Inflammatory macrophage (primary cell): ENCODE results near the gene CIBAR2.

ENCODE experiments used
- DNase-seq, 2 donors: peaks; one replicate each; pipeline ENCODE4 v3.0.0-alpha.2; 2020 to 2022

CIBAR2 gene

DNA sequence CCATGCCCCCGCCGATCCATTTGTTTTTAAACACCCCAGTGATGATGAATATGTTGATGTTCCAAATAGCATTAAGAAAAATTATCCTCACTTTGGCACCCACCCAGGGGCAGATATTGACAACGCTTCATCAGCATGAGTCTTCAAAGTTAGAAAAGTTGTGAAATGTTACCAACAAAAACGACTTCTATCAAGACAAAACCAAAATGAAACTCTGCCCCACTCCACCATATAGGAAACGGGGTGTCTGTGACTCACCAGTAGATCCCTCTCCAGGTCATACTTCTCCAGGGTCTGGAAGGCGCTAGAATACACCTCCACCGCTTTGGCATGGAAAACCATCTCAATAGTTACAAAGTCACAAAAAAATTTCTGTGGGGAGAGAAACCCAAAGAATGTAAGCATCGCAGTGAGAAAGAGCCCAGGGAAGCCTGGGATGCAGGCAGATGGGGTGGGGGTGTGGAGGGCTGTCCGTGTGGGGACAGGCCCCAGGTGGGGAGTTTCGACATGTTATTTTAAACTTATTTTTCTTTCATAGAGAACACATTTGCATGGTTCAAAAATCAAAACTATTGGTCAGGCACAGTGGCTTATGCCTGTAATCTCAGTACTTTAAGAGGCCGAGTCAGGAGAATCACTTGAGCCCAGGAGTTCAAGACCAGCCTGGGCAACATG, 10.2 kb downstream of the CIBAR2 start:
- peak; percentile 37 to 45 for DNase-seq

DNA sequence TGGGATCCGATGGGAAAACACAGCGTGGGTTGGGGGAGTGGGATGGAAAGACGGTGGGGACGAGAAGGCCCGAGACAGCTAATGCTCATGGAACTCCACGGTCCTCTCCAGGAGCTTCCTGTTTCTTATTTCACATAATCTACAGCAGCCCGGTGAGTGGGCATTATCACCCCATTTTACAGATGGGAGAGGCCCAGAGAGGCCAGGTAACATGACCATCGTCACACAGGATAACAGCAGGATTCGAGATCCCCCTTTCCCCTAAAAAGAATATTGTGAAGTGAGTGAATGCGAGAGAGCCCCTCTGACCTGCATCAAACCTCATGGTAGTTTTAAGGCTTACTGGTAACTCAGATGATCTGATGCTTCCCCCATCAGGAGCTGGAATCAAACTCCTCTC, 12.0 kb downstream of the CIBAR2 start:
- no peak for DNase-seq

DNA sequence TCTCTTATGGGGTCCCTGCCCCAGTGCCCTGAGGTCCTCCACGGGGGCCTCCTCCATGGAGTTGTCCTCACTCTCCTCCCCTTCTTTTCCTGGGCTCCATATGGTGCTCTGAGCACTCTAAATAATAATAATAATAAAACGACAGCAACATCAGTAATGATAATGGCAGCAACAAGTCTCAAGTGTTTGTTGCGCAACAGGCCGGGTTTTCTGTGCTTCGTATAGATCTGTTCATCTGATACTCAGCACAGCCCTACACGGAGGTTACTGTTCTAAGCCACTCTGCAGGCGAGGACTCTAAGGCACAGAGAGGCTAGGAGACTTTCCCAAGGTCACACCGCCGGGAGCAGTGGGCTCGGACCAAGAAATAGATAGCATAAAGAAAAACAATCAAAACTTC, 13.7 kb downstream of the CIBAR2 start:
- DNase-seq, result no peak

DNA sequence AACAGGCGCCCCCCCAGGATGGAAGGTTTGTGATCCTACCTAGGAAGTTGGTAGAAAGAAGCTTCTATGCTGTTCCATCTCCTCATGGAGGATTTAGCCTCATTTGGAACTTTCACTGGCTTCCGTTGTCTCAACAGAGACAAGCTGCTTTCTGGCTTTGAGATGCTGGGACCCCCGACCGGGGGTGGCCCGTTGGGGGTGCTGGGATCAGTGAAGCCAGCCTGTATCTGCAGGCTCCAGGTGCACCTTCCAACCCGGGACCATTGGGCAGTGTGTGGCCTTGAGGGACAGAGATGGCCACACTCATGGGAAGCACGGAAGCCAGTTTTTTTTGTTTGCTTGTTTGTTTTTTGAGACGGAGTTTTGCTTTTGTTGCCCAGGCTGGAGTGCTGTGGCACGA, 15.4 kb downstream of the CIBAR2 start:
- no peak for DNase-seq

DNA sequence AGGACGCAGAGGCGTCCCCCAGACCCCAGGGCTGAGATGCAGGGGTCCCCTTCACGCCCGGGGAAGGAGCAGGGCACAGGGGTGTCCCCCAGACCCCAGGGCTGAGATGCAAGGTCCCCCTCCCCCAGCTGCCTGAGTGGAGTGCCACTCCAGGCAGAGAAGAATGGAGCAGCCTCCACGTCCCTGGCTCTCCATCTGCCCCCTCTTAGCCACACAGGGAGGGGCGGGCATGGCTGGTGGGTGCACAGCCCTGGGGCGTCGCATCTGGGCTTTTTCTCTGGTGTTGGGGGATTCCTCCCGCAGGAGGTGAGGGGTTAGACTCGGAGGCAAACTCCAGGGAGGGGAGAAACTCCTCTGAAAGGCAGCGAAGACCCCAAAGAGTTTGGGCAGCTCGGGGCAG, 17.5 kb downstream of the CIBAR2 start:
- no peak for DNase-seq

DNA sequence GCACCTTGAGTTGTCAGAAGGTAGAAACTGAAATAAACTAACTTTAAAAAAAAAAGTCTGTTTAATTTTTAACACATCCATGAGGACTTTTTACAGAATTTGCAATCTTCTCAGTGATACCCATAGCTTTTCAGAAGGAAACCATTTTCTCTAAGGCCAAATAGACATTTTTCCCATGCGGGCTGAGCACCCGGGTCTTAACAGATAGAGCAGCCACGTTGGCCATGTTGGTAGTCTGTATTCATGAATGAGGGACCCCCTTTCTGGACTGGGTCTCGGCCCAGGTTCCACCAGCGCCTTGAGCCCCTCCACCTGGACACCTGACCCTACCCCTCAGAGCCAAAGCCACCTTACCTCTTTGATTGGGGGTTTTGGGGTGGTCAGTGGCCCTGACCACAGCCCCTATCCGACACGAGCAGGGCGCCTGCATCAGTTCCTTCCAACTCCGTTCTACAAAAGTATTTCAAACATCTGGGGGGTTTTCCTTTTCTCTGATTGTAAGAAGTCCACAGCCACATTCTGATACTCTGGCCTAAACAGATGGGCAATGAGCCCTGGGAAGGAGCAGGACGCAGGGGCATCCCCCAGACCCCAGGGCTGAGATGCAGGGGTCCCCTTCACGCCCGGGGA, 18.0 kb downstream of the CIBAR2 start:
- DNase-seq, result no peak

DNA sequence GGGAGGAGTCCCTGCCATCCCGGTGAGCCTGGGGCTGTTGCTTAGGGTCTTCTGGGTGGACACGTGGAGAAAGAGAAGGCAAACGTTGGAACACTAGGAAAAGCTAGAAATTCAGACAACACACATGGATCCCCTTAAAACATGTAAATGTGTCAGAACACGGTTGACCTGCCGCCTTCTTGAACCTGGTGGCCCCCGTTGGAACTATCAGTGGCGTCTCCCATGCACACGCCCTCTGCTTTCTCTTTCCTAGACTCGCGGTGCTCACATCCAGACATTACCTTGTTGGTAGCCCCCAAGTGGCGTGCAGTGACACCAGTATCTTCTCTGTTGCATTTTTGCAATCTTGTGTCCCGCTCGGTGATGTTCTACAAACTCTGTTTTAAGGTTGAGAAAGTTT, 18.6 kb downstream of the CIBAR2 start:
- DNase-seq, result no peak

DNA sequence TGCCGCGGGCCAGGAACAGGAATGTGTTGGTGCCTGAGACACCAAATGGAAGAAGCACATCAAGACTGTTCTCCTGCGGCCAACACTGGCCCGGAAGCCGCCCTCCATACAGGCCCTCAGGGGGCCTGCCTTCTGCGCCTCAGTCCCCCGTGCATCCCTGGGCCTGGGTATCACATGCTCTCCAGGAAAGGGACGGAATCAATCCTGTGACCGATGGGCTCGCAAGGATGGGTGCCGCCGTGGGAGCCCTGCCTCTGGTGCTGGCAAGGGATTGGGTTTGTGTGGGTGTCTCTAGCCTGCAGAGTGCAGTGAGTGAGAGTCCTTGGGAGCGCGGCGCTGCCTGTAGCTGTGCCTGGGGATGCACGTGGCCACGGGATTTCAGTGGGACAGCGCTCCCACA, 19.4 kb downstream of the CIBAR2 start:
- no peak for DNase-seq

DNA sequence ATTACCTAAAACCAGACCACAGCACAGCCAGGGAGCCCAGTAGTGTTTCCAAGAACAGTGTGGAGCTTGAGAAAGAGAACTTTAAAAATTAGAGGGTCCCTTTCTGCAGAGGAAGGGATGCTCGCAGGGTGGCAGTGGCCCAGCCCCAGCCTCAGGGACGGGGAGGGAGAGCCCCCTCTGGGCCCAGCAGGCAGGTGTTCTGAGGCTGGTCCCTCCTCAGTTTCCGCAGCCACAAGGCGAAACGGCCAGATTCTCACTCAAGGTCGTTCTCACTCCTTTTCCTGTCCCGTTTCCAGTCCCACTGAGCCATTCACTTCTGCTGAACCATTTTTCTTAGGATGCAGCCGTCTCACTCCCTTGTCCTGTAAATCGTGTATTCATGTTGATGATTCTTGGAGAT, 20.0 kb downstream of the CIBAR2 start:
- no peak for DNase-seq

DNA sequence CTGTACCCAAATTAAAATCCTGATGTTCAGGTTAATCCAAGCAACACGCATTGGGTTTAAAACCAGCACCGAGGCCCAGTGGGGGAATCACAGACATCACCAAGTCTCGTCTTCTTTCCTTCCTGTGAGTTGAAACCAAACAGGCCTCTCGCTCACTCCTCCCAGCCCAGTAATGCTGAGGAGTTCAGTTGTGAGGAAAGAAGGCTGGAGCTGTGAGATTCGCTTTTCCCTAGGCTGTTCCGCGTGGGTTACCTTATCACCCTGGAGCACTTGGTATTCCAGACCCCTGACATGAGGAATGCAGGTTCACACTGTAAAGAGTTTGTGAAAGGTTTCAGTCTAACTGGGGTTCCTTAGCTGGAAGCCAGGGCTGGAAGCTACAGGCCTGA, 20.8 kb downstream of the CIBAR2 start:
- DNase-seq, result no peak

DNA sequence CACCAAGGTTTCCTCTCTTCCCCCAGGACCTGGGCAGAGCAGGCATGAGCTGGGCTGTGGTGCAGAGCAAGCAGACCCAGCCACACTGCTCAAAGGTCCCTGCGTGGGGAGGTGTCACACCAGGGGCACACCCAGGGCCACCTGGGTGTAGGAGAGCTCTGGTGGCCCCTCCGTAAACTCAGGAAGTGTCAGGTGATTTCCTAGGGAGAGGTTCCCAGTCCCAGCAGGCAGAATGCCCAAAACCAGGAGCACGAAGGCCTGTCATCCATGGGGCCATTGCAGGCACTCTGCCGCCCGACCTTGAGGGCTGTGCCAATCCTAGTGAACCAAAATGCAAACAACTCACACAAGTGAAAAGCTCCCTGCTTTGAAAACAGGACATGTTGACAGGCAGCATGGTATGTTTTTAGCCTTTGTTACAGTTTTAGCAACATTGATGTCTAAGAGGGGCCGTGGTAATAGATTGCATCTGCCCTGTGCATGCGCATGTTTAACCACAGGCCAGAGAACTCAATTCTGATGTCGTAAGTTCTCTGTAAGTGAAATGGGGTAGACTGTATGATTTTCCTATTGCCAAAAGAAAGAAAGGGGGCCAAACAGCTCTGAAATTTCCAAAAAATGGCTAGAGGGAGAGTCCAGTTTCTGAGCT, 21.3 kb downstream of the CIBAR2 start:
- peak; percentile 30 to 47 for DNase-seq

DNA sequence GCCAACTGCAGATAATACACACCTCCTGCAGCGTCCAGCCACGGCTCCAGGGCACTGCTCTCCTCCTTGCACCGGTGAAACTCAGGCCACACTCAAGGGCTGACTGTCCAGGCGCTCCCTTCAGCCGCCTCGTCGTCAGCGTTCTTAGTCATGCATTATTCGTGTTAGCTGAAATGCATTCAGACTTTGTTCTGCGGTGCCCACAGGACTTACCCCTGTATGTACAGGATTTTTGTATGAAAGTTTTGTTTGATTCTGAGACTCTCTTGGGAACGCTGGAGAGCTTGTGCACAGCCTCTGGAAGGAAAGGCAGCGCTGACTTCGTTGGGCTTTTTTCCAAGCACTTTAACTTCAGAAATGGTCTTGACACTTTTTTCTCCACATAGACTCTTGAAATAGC, 22.1 kb downstream of the CIBAR2 start:
- no peak for DNase-seq

DNA sequence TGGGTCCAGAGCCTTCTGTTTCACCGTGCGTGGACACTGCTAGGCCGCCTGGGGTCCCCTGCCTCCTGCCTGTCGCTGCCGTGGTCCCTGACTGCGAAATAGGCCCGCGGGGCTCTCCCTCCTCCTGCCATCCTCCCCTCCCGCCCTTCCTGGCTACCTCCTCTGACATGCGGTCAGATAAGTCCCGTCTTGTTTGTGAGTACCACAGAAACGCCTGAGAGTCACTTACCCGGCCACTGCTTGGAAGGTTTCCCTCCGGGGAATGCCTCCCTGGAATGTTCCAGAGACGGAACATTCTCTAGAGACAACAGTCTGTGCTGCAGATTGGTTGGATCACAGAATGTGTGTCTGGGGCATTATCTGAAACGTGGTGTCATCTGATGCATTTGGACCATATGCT, 22.7 kb downstream of the CIBAR2 start:
- no peak for DNase-seq

DNA sequence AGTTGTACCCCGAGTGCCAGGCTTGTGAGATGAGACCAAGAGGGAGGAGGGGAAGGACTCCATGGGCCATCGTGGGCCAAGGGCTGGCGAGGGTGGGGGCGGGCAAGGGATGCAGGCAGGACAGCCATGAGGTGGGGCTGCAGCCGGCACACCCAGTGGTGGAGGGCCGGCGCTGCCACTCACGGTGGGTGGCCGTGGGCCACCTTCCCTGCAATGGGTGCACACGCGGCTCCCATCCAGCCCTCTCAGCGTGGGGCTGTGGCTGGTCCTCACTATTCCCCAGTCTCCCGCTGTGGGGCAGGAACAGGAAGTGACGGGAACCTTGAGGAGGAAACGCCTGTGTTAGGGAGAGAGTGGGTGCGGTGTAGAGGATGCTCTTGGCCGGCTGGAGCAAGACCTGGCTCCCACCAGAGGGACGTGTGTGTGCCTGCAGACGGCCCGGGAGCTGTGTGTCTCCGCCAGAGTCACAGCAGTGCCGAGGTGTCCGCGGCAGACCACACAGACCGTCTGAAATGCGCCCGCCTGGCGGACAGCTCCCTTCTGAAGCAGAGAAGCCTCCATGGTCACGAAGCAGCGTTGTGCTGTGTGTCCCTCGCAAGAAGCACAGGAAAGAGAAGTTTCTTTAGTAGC, 23.6 kb downstream of the CIBAR2 start:
- DNase-seq, result peak in 1 of 2 donors; percentile 15

DNA sequence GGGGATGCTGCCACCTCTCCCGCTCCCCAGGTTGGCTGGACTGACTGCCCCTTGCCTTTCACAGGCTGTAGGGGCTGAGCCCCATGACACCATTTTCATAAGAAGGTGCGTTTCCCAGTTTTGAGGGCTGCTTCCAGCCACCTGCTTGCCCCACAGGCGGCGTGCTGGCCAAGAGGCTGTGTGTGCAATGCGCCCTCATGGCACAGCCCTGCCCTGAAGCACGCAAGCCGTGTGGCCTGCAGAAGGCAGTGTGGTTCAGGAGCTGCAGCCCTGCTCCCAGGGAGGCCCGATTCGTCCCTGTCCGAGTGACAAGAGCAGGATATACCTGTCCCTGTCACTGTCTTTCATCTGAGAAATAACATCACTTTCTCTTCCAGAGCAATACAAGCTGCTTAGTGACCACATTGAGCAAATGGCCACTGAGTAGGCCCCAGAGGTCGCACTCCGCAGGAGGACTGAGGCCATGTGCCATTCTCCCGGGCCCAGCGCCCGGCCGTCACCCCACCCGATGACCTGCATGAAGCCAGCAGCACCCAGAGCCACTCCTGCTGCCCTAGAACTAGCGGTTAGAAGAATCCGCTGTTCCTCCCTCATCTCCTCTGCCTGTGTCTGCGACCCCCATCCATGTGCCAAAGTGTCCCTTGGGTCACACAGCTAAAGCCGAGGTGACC, 24.2 kb downstream of the CIBAR2 start:
- no peak for DNase-seq

DNA sequence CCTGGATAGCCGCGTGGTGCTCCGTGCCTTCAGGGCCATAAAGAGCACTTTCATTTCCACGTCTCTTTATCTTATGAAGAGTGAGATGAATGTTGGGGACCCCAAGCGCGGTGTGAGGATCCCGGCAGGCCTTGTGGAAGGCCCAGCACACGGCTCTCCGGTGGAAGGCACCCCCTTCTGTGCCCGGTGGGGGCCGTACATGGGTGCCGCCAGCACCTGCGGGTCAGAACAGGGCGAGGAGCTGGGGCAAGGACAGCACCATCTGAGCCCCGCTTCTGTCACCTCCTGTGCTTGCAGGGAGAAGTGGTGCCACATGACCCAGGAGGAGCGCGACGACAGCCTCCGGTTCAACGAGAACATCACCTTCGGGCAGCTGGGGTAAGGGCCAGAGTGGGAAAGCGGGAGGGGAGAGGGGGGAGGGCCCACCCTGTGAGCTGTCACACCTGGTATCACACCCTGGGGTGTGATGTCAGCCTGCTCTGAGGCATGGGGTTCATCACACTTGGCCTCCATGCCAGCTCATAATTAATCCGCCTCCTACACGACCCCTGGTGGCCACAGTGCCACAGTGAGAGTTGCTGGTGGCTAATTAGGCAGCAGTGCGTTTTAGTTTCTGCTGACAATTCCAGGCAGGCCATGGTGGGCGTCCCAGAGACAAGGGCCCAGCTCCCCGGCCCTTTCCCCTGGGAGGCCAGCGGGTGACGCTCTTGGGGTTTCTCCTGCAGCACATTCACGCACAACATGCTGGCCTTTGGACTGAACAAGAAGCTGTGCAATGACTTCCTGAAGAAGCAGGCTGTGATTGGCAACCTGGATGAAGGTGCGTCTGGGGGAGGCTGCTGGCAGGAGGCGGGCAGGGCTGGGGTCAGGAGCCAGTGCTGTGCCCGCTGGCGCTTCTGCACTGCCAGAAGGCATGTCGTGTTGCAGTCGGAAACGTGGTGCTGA, 25.7 kb downstream of the CIBAR2 start:
- peak; percentile 74 to 78 for DNase-seq

DNA sequence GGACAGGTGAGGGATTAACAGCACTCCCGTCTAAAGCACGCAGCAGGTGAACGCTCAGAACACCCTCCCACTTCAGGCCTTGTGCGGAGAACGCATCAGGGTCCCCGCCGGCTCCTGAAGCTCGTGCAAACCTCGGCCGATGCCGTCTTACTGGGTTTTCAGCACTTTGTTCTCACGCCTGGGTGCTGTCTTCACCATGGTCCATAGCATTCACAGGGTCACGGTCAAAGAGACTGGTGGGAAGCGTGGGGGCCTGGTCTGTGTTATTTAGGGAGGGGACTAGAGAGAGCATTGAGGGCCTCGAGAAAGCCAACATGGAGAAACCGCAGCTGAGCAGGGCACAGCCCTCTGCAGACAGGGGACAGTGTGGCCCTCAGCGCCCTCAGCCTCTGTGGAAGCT, 26.6 kb downstream of the CIBAR2 start:
- DNase-seq, result no peak

DNA sequence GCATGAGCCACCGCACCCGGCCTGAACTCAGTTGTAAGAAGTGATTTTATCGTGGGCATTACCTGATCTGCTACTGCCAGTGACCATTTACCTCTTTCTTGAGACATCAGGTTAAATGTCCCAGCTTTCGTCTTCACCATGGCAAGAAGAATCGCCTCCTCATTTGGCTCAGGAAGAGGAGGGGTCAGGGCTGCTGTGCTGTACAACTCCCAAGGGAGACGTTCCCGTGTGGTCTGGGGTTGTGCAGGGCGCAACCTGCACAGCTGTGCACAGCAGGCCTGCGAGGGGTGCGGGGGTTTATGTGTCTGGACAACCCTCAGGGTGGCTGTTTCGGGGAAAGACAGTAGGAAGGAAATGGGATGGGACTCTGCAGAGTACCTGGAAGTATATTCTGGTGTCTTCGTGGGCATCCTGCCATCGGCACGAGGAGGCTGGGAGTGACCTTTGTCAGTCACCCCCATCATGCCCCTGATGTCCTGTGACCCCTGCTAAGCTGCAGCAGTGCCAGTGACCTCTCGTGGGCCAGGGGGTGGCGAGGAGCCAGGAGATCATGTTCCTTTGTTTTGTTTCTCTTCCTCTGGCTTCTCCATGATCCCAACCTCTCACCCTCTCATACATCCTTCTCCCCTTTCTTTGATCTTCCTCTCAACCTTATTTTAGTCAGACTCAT, 27.3 kb downstream of the CIBAR2 start:
- DNase-seq, result no peak

DNA sequence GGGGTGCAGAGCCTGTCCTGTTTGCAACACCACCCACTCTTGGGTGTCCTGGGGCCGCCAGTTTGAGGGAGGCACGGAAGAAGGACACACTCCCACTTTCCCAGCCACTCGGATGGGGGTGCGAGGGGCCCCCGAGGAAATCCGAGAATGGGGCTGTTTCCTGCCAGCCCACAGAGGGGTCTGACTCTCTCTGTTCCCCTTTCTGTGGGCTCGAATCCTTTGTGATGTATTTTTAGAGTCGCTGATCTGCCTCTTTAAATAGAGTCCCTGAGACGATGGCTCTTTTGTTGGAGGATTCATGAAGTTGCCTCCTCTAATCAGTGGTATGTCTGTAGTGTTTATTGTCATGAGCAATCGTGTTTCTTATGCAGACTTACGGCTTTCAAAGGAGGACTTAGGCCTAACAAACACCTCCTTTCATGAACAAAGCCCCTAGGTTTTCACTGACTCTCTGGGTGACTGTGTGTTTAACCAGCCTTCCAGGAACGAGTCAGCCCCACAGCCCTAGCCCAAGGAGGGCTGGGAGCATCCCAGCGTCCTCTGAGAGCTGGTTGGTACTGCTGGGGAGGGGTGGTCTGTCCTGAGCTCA, 29.1 kb downstream of the CIBAR2 start:
- peak; percentile 13 to 34 for DNase-seq

DNA sequence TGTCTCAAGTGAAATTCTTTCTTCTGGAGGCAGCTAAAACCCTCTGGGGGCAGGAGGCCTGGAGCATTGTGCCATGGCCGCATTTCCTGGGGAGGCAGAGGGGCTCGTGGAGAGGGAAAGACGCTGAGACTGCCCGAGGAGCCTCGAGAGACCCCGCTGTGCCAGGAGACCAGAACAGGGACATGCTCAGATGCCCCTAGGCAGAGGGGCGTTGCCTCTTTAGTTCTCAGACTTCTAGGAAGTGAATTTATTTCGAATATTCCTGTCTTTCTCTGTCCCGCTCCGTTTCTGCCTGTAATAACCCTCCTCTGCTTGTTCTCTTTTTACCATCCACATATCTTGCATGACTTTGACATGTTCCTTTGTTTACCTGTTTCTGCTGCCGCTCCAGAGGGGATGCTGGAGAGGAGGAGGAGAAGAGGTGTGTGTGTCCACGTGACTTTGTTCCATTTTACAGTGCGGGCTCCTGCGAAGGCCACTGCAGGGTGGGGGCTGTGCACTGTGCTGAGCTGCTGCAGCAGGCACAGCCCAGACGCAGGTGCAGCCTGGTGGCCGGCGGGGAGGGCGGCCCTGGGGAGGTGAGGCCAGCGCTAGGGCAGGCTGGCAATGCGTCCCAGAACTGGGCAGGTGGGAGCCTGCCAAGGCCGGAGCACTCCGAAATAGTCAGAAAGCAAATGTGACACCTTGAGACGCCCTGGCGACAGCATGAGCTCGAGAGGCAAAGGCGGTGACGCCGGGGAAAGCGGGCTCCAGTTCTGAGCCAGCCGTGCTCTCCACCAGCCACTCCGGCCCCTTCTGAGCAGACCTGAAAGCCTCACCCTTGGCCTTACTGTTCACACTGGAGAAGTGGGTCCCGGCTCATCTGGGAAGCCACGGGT, 29.9 kb downstream of the CIBAR2 start:
- DNase-seq, result no peak
